Effector CD8-positive, alpha-beta T cell (primary cell): ENCODE measurements around the gene BOD1.
"Not testable (repeated sequence)": the region's sequence is repeated elsewhere in the genome, so short reads cannot be mapped to it uniquely, and the experiment has no call there.

Experiments used
- DNase-seq: peaks from one replicate; lab custom pipeline; 2025; lab: John Stamatoyannopoulos, UW

BOD1 gene

GRCh38 chr5:173615884-173616576, 420 bp downstream of the BOD1 start:
- peak; percentile 33 for DNase-seq

DNA sequence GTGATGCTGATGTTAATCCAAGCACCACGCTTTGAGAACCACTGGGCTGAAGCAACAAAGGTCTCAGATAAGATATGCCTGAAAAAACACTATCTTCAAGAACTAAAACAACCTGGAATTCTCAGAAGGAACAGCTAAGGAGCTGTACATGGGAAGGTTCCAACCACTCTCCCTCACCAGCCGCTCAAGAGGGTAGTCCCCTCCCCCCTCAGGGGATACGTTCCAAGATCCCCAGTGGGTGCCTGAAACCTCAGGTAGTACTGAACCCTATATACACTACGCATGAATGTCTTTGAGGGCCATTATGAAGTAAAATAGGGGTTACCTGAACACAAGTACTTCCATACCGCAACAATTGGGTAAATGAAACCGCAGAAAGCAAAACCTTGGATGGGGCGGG, 1.9 kb downstream of the BOD1 start:
- DNase-seq: no peak

- DNase-seq: no peak
Measured at GRCh38 chr5:173613433-173614159, 2.9 kb downstream of the BOD1 start.

DNA sequence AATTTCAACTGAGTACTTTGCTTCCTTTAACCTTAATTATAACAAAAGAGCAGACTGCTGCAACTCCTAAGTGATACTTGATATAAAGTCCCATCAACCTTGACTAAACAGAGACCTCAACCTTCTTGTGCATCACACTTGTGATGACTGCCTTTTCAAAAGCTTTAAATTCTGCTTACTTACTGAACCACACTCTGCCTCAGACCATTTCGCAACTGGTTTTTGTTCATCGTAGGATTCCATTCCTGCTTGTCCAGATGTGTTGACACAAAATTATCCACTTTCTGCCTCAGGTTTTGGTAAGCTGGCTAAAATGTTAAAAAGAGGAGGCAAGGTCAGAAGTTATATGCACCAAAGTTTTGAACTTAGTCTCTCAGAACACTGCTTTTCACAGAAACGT, 3.5 kb downstream of the BOD1 start:
- DNase-seq: no peak

DNA sequence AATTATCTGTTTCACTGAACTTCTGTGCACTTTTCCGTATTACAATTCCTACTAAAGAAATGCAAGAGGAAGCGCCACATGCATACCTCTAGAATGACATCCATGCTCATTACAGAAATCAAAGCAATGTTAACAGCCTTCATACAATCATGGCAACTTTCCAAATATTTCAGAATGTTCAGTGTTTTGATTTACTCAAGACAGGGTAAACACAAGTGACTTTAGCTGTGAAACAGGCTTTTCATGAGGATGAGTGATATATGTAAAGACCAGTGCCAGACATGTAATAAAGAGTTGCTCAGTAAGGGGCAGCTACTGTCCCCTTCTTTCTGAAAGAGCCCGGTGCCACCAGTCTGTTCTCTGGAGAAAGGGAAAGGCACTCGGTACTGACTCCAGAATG, 4.7 kb downstream of the BOD1 start:
- no peak for DNase-seq

DNA sequence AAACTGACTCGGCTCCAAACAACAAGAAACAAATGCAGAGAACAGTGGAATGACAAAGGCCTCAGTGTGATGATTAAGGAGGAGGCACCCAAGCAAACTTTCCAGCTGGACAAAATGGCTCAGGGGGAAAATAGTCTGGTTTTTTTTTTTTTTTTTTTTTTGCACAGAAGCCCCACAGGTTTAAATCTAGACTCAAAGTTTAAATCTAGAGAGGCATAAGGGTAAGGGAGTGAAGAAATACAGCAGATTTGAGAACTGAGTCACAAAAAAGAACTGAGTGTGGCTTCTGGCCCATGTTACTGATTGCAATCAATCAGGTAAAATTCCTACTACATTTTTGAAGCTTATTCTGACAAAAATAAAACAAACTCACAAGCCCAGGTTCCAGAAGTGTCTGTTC, 12.3 kb downstream of the BOD1 start:
- DNase-seq: no peak

DNA sequence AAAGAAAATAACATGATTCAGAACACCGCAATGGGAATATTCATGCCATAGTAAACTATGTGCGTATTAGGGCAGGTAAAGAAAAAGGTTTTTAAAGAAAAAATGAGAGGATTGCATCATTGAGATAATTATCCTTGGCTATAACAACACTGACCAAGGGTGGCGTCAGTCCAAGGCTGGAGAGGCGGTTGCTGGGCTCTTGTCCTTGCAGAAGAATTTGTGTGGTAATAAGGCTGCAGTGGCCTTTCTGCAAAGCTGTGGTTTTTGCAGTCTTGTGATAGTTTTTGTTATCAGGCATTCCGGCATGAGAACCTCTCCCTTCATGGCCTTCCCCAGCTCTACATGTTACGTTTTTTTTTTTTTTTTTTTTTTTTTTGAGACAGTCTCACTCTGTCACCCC, 14.0 kb downstream of the BOD1 start:
- no peak for DNase-seq

DNA sequence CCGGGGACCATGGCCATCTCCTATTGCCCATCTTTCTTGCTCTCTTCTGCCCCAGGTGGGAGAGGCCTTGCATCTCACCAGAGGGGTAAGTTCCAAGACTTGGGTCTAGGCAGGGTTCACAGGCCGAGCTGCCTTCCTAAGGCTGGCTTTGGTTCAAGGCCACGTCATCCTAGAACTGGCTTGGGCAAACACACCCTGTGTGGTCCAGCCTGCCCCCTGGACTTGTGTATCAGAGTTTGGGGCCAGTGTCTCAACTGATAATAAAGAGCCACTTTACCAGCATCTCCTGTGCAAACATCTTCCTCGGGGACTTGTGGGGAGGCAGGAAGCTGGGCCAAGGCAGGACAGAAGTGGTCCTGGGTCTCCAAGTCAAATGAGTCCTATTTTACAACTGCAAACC, 17.8 kb downstream of the BOD1 start:
- DNase-seq: no peak

DNA sequence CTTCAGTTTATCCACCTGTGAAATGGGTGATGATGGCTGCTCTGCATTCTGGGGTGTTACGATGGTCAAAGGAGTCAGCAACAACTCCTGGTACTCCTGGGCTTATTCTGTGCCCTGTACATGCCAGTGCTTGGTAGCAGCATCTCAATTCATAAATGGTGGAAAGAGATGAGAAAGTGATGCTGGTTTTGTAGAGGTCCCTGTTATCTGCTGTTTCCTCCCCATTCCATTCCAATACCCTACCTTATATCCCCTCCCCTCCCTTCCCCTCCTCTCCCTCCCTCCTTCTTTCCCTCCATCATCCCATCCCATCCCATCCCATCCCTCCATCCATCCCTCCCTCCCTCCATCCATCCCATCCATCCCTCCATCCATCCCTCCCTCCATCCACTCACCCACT, 19.1 kb downstream of the BOD1 start:
- no peak for DNase-seq

- DNase-seq: no peak
Measured at GRCh38 chr5:173595841-173596240, 20.6 kb downstream of the BOD1 start.

DNA sequence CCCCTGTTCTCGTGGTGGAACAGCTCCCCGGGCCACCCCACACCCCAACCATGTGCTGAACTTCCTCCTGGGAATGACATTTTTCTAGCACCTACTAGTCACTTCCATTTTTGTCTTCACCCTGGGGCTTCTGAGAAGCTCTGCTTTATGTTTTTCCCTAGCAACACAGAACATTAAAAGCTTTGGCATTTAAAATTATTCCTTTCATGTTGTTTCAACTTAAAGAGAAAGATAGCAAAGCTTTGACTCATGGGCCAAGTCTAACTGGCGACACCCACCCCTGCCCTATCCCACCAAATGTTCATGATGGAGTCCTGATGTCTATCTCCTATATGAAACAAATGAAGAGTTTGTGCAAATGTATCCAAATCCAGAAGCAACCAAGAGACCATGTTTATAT, 22.4 kb downstream of the BOD1 start:
- DNase-seq: no peak

GRCh38 chr5:173592050-173592669, 24.3 kb downstream of the BOD1 start:
- no peak for DNase-seq

DNA sequence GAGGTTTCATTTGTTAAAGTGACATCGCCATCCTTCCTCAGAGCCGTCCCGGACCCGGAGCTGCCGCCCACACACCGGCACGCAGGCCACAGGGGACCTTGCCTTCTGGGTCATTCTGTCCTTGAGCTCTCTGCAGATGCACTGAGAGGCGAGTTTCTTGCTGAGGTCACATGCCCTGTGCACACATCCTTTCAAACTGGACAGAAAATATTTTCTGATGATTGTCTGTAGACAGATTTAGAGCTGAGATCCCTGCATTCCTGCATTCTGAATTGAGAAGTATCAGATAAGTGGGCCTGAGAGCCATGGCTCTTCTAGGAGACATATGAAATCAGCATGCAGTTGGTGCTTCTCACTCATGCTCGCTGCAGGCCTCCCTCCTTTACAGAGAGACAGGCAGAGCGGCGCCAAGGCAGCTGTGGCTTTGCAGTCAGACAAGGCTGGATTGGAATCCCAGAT, 25.4 kb downstream of the BOD1 start:
- no peak for DNase-seq

- DNase-seq: no peak
Measured at GRCh38 chr5:173590436-173591055, 25.9 kb downstream of the BOD1 start.

DNA sequence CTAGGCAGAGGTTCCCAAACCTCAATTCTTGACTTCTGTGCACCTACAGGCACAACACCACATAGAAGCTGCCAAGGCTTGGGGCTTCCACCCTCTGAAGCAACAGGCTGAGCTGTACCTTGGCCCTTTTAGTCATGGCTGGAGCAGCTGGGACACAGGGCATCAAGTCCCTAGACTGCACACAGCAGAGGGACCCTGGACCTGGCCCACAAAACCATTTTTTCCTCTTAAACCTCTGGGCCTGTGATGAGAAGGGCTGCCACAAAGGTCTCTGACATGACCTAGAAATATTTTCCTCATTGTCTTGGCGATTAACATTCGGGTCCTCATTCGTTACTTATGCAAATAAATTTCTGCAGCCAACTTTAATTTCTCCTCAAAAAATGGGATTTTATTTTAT, 30.3 kb downstream of the BOD1 start:
- DNase-seq: not testable (repeated sequence)

DNA sequence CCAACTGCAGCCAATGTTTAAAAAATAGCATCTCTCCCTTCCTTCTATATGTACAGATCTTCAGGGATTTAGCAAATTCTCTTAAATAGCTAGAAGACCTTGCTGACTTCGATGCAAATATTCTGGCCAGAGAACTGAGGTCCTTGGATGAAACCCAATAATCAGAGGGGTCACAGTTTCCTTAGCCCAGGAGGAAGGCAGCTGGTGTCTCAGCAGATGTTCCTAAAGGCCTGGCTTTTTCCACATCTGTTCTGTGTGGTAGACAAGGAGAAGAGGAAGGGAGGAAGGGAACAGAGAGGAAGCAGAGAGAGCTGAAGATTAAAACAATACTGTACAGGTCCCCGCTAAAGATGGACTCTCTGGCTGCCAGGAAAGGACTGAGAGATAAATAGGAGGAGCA, 33.1 kb downstream of the BOD1 start:
- no peak for DNase-seq

GRCh38 chr5:173582216-173583111, 34.0 kb downstream of the BOD1 start:
- DNase-seq: no peak

GRCh38 chr5:173581408-173582215, 34.8 kb downstream of the BOD1 start:
- peak; percentile 19 for DNase-seq

GRCh38 chr5:173578947-173579615, 37.4 kb downstream of the BOD1 start:
- DNase-seq: no peak

GRCh38 chr5:173577817-173578216, 38.6 kb downstream of the BOD1 start:
- DNase-seq: no peak
